ENCODE results near the gene DPAGT1. TPM values are rescaled to one million over a fixed set of nuclear protein-coding genes. Genes with fewer than 3 reads are reported as not detected.

Gene DPAGT1
- polyA plus RNA-seq, 3 donors = 37.0 to 54.2 (median 39.7) TPM

DNA sequence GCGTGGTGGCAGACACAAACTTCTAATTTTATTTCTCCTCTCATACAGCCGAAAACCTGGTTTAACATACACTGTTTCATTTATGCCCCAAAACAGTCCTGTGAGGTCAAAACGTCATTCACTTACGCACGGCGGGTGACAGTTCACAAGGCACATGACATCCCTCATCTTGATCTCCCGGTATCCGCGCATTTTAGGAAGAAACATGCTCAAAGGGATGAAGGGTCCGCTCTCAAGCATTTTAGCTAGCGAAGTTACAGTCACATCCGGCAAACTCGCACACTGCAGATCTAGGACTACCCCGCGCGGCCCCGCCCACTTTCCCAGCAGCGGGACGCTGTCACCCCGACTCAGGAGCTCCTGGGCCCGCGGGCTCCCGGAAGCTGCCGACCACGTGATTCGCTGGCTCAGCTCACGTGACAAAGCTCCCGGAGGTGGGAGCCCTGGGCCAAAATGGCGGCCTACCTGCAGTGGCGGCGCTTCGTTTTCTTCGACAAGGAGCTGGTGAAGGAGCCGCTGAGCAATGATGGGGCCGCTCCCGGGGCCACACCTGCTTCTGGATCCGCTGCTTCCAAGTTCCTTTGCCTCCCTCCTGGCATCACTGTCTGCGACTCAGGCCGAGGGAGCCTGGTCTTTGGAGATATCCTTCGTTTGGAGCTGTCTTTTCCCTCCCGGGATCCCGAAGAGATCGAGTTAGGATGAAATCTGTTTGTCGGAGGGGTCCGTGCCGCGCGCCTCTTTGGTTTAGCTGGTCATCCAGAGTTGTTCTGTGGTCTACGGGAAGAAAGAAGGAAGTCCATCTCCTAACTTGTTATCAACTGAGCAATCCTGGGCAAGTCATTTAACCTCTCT lies 34.1 kb downstream of the DPAGT1 start, which contains the start of gene VPS11:
Gene VPS11, plus strand, starts transcription at position 448 of the 852 bp plus-strand sequence. Its CDS starts 6 bp downstream, at position 454.
- Histone ChIP-seq H3K79me2 (ENCODE audit: insufficient read depth, low read length) (peaks cover 82% of the 10 kb centered on the region), H3K27ac (ENCODE audit: low read depth in 1 of 2, low read length in 2 of 2) (peak within 1 kb of the TSS; percentile 91 to 96), H2AFZ (ENCODE audit: insufficient read depth, low read depth, low read length, poor library complexity, severe bottlenecking) (peak within 1 kb of the TSS; percentile 97), H3K4me3 (replicated peaks in 1 of 3; ENCODE audit: low read depth in 2 of 3, low read length in 3 of 3) (peak within 1 kb of the TSS; percentile 77 to 93 (median 89)), H3K4me1 (ENCODE audit: control insufficient read depth in 1 of 2, insufficient read depth in 2 of 2, low read length in 2 of 2) (peaks cover 29 to 37% of the 10 kb centered on the region in 2 donors), H3K9me3 (replicated peaks in 1 of 2; ENCODE audit: control insufficient read depth in 1 of 2, insufficient read depth in 1 of 2, low read length in 2 of 2) (no peaks in the 10 kb centered on the region), H4K20me1 (ENCODE audit: insufficient read depth, low read length) (peaks cover 7% of the 10 kb centered on the region), H3K36me3 (replicated peaks in 1 of 2; ENCODE audit: control insufficient read depth in 1 of 2, insufficient read depth in 2 of 2, low read length in 2 of 2) (peaks cover 23 to 33% of the 10 kb centered on the region in 2 donors), H3K4me2 (replicated peaks; ENCODE audit: extremely low read depth, low read length, poor library complexity, severe bottlenecking) (peak within 1 kb of the TSS; percentile 87), H3K9ac (ENCODE audit: insufficient read depth, low read length, poor library complexity, severe bottlenecking) (peak within 1 kb of the TSS; percentile 92), H3K27me3 (ENCODE audit: control insufficient read depth in 2 of 2, insufficient read depth in 2 of 2, low read length in 2 of 2) (no peaks in the 10 kb centered on the region)
- peaks cover 0 to 3% (median 0%) of the 10 kb centered on the region in 7 donors for H3K9me3 Mint-ChIP-seq
- under 1% methylated on average over 38 of the region's 49 CpGs for WGBS (ENCODE audit: insufficient coverage)
- intact Hi-C loops (cut with micrococcal nuclease) = loop anchor here (2.0 to 5.0 kb wide), 3 partner anchors 17 to 50 kb away; partner anchors contain the start of genes DPAGT1 (in 2 of the 2), HMBS (in 1 of the 2), RPS25 (in 1 of the 2) and TRAPPC4 (in 1 of the 2)
- H3K27ac Mint-ChIP-seq = peak within 1 kb of the TSS; percentile 97 to 99 (median 98)
- no peak for TF ChIP-seq CTCF (IDR thresholded peaks at IDR 0.05)
- H3K36me3 Mint-ChIP-seq = peaks cover 39% of the 10 kb centered on the region in 2 donors
- peak; percentile 95 to 97 (median 96) for DNase-seq
- peaks cover 0 to 3% (median 0%) of the 10 kb centered on the region in 3 donors for H3K27me3 Mint-ChIP-seq (ENCODE audit: low read depth in 3 of 3)
- peaks cover 33% of the 10 kb centered on the region for H3K4me1 Mint-ChIP-seq
- peak within 1 kb of the TSS; percentile 94 to 97 for H3K4me3 Mint-ChIP-seq

DNA sequence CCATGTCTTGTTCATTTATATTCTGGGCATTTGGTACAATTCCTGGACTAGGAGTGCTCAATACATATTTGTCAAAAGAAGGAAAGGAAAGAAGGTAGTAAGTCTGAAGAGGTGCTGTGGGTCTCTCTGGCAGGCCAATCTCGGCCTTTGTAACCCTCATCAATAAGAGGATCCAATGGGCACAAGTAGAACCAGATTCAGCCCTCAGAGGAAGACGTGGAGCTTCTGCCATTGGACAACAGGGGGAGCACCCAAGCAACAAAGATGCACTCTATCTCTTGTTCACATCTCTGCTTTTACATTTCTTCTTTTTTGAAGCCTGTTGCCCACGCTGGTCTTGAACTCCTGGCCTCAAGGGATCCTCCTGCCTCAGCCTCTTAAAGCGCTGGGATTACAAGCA lies 36.3 kb downstream of the DPAGT1 start:
- DNase-seq = peak in 1 of 3 donors; percentile 27
- H3K4me3 Mint-ChIP-seq = no peak overlapping the region
- H3K9ac ChIP-seq (ENCODE audit: insufficient read depth, low read length, poor library complexity, severe bottlenecking) = no peak overlapping the region
- 87% methylated on average over 3 of the region's 4 CpGs for WGBS (ENCODE audit: insufficient coverage)
- H4K20me1 ChIP-seq (ENCODE audit: insufficient read depth, low read length) = no peaks in the 10 kb centered on the region
- H3K27ac Mint-ChIP-seq = peak overlapping the region in 3 of 7 donors; percentile 23 to 58 (median 23)
- no peaks in the 10 kb centered on the region for H3K9me3 ChIP-seq (replicated peaks in 1 of 2; ENCODE audit: control insufficient read depth in 1 of 2, insufficient read depth in 1 of 2, low read length in 2 of 2)
- H3K27me3 Mint-ChIP-seq (ENCODE audit: low read depth in 3 of 3) = peaks cover 0 to 2% (median 0%) of the 10 kb centered on the region in 3 donors
- TF ChIP-seq CTCF (IDR thresholded peaks at IDR 0.05) = peak; percentile 51
- H3K4me1 Mint-ChIP-seq = peaks cover 33% of the 10 kb centered on the region
- peaks cover 29 to 37% of the 10 kb centered on the region in 2 donors for H3K4me1 ChIP-seq (ENCODE audit: control insufficient read depth in 1 of 2, insufficient read depth in 2 of 2, low read length in 2 of 2)
- no peaks in the 10 kb centered on the region for H3K27me3 ChIP-seq (ENCODE audit: control insufficient read depth in 2 of 2, insufficient read depth in 2 of 2, low read length in 2 of 2)
- peaks cover 4 to 16% of the 10 kb centered on the region in 2 donors for H3K36me3 ChIP-seq (replicated peaks in 1 of 2; ENCODE audit: control insufficient read depth in 1 of 2, insufficient read depth in 2 of 2, low read length in 2 of 2)
- intact Hi-C loops (cut with micrococcal nuclease) = loop anchor here (5.0 kb wide), 2 partner anchors 37 to 48 kb away; partner anchors contain the start of genes DPAGT1 (in 2 of the 2), RPS25 (in 1 of the 2) and TRAPPC4 (in 1 of the 2)
- no peak overlapping the region for H3K4me2 ChIP-seq (replicated peaks; ENCODE audit: extremely low read depth, low read length, poor library complexity, severe bottlenecking)
- H3K79me2 ChIP-seq (ENCODE audit: insufficient read depth, low read length) = peaks cover 63% of the 10 kb centered on the region
- H3K36me3 Mint-ChIP-seq = peaks cover 20 to 31% of the 10 kb centered on the region in 2 donors
- H2AFZ ChIP-seq (ENCODE audit: insufficient read depth, low read depth, low read length, poor library complexity, severe bottlenecking) = no peak overlapping the region
- H3K4me3 ChIP-seq (replicated peaks in 1 of 3; ENCODE audit: low read depth in 2 of 3, low read length in 3 of 3) = no peak overlapping the region
- H3K9me3 Mint-ChIP-seq = peaks cover 0 to 3% (median 0%) of the 10 kb centered on the region in 7 donors
- H3K27ac ChIP-seq (ENCODE audit: low read depth in 1 of 2, low read length in 2 of 2) = peak overlapping the region in 1 of 2 donors; percentile 23

Measured in CD14-positive monocyte (primary cell).